Measurements from ENCODE around the gene VSIG8. TPM values are rescaled to one million over a fixed set of nuclear protein-coding genes. Genes with fewer than 3 reads are reported as not detected.
A peak's percentile ranks its signal among the peaks of the same experiment; 100 is the strongest.

The VSIG8 gene
- total RNA-seq, 1 donor from 2014 or later, result not detected

DNA sequence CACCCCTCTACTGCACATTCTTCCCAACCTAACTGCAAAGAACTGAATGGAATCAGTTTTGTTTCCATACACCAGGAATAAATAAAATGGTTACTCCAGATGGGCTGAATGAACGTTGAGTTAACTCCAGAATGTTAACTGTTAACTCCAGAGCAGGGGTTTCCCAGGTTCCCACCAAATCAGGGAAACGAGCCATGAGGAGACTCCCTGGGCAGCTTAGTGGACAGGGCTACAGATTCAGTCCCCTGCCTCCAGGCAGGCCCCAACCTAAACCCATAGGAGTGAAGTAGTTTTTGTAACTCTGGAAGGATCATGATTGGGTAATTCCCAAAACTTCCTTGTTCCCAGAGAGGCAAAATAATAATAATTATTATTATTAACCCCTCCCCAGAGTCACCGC is 14.1 kb downstream of the VSIG8 start:
- Mint-ChIP-seq H3K36me3 (no peaks in the 10 kb centered on the region), H3K27me3 (ENCODE audit: low read depth) (peaks cover 7% of the 10 kb centered on the region), H3K4me3 (no peak overlapping the region), H3K9me3 (no peaks in the 10 kb centered on the region), H3K4me1 (peaks cover 14% of the 10 kb centered on the region), H3K27ac (no peak overlapping the region)
- TF ChIP-seq CTCF (IDR thresholded peaks at IDR 0.05; ENCODE audit: unreplicated experiment), result no peak
- DNase-seq (ENCODE audit: low spot score in 2 of 2, unreplicated experiment in 2 of 2), result no peak

GRCh38 chr1:159847231-159847630 is 15.2 kb downstream of the VSIG8 start:
- no peaks in the 10 kb centered on the region for H3K36me3 Mint-ChIP-seq
- no peaks in the 10 kb centered on the region for H3K9me3 Mint-ChIP-seq
- no peak for DNase-seq (ENCODE audit: low spot score in 2 of 2, unreplicated experiment in 2 of 2)
- no peak overlapping the region for H3K4me3 Mint-ChIP-seq
- H3K27ac Mint-ChIP-seq, result no peak overlapping the region
- H3K27me3 Mint-ChIP-seq (ENCODE audit: low read depth), result peaks cover 7% of the 10 kb centered on the region
- TF ChIP-seq CTCF (IDR thresholded peaks at IDR 0.05; ENCODE audit: unreplicated experiment), result no peak
- H3K4me1 Mint-ChIP-seq, result peaks cover 10% of the 10 kb centered on the region

DNA sequence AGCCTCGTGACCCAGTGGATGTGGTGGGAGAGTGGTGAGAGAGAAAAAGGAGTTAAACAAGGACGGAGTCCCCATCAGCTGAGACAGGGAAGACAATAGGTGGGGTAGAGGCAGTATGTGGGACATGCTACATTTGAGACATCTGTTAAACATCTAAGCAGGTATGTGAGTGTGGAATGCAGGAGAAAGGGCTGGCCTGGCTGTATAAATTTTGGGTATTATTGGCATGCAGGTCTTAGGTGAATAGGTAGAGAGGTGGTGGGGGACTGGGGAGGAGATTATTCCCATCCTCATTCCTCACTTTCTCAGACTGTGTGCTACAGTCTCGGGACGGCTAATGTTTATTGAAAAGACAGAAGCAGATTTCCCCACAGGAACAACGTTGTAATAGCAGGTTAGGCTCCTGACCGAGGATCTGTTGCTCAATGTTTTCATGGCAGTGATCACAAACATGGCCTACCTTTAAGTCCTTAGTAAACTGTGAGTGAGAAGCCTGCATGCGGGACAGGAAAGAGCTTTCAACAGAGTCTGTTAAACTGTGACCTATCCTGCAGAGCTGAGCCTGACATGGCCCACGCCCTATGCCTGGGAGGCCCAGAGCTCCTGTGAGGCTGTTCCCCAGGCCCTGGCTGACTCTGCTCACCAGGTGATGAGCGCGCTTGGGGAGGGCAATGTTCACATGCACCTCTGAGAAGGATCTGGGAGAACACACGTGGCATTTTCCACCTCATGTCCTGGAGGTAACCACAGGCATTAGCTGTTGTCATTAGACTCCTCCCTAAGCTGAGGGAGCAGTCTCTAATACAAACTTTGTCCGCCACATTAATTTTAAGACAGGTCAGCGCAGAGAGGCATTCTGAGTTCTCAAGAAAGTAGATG is 16.5 kb downstream of the VSIG8 start:
- H3K4me3 Mint-ChIP-seq, result no peak overlapping the region
- no peak for DNase-seq (ENCODE audit: low spot score in 2 of 2, unreplicated experiment in 2 of 2)
- peaks cover 7% of the 10 kb centered on the region for H3K27me3 Mint-ChIP-seq (ENCODE audit: low read depth)
- TF ChIP-seq CTCF (IDR thresholded peaks at IDR 0.05; ENCODE audit: unreplicated experiment), result no peak
- H3K4me1 Mint-ChIP-seq, result peaks cover 17% of the 10 kb centered on the region
- H3K36me3 Mint-ChIP-seq, result no peaks in the 10 kb centered on the region
- no peaks in the 10 kb centered on the region for H3K9me3 Mint-ChIP-seq
- H3K27ac Mint-ChIP-seq, result peak overlapping the region; percentile 27

- H3K36me3 Mint-ChIP-seq, result no peaks in the 10 kb centered on the region
- H3K27me3 Mint-ChIP-seq (ENCODE audit: low read depth), result peaks cover 2% of the 10 kb centered on the region
- peaks cover 15% of the 10 kb centered on the region for H3K4me1 Mint-ChIP-seq
- no peaks in the 10 kb centered on the region for H3K9me3 Mint-ChIP-seq
- no peak overlapping the region for H3K27ac Mint-ChIP-seq
- no peak overlapping the region for H3K4me3 Mint-ChIP-seq
- TF ChIP-seq CTCF (IDR thresholded peaks at IDR 0.05; ENCODE audit: unreplicated experiment), result no peak
- no peak for DNase-seq (ENCODE audit: low spot score in 2 of 2, unreplicated experiment in 2 of 2)
Observed at GRCh38 chr1:159843459-159843858, 19.0 kb downstream of the VSIG8 start.

DNA sequence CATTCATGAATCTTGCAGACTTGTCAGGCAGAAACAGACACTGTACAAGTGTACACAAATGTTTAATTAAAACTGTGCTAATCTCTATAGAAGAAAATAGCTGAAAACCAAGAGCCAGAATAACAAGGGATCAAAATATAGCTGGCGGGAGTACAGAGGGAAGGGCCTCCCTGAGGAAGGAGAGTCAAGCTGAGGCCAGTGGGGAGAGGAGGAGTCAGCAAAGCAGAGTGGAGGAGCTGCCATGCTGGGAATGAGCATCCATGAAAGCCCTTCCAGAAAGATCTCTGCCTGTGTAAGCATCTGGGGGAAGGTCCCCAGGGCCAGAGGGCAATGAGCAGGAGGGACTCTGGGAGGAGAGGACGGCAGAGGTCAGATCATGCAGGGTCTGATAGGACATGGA is 20.7 kb downstream of the VSIG8 start:
- H3K4me3 Mint-ChIP-seq, result no peak overlapping the region
- no peaks in the 10 kb centered on the region for H3K36me3 Mint-ChIP-seq
- no peak for DNase-seq (ENCODE audit: low spot score in 2 of 2, unreplicated experiment in 2 of 2)
- no peaks in the 10 kb centered on the region for H3K9me3 Mint-ChIP-seq
- peak overlapping the region; percentile 85 for H3K27ac Mint-ChIP-seq
- TF ChIP-seq CTCF (IDR thresholded peaks at IDR 0.05; ENCODE audit: unreplicated experiment), result no peak
- peaks cover 2% of the 10 kb centered on the region for H3K27me3 Mint-ChIP-seq (ENCODE audit: low read depth)
- peaks cover 15% of the 10 kb centered on the region for H3K4me1 Mint-ChIP-seq

Measured in mesothelial cell of epicardium (in vitro differentiated cells).